PFSK-1 (cell line): ENCODE data around the gene NUDT8.

Experiments
- FOXP2 ChIP-seq: optimal IDR thresholded peaks from 2 replicates; pipeline ENCODE3; 2011; ENCODE audit warnings: borderline replicate concordance, control low read depth, inconsistent platforms; ENCODE audit not compliant: insufficient read depth; ENCODE audit errors: extremely low read length, extremely low read depth
- POLR2AphosphoS5 ChIP-seq: IDR thresholded peaks from 2 replicates; pipeline ENCODE4 v1.6.1; 2012; ENCODE audit warnings: low read depth, mild to moderate bottlenecking, control low read depth, low read length, moderate library complexity
- SIN3A ChIP-seq: IDR thresholded peaks from 2 replicates; pipeline ENCODE4 v1.6.1; 2012; ENCODE audit warnings: mild to moderate bottlenecking, low read length, moderate library complexity, borderline replicate concordance; ENCODE audit not compliant: insufficient read depth
- TAF1 ChIP-seq: IDR thresholded peaks from 2 replicates; pipeline ENCODE4 v1.6.1; 2012; ENCODE audit warnings: low read length, control low read depth, borderline replicate concordance; ENCODE audit not compliant: insufficient read depth
- TF ChIP-seq, protein P1 (sequence below), 2 experiments: IDR thresholded peaks; 2 replicates each; pipeline versions ENCODE4 v1.6.1 to v1.8.0; 2011 to 2012; ENCODE audit warnings: low read depth in 2 of 2, low read length in 2 of 2, control low read depth in 1 of 2, inconsistent platforms in 1 of 2, mild to moderate bottlenecking in 1 of 2, moderate library complexity in 1 of 2; ENCODE audit not compliant: insufficient read depth in 1 of 2

The NUDT8 gene

DNA sequence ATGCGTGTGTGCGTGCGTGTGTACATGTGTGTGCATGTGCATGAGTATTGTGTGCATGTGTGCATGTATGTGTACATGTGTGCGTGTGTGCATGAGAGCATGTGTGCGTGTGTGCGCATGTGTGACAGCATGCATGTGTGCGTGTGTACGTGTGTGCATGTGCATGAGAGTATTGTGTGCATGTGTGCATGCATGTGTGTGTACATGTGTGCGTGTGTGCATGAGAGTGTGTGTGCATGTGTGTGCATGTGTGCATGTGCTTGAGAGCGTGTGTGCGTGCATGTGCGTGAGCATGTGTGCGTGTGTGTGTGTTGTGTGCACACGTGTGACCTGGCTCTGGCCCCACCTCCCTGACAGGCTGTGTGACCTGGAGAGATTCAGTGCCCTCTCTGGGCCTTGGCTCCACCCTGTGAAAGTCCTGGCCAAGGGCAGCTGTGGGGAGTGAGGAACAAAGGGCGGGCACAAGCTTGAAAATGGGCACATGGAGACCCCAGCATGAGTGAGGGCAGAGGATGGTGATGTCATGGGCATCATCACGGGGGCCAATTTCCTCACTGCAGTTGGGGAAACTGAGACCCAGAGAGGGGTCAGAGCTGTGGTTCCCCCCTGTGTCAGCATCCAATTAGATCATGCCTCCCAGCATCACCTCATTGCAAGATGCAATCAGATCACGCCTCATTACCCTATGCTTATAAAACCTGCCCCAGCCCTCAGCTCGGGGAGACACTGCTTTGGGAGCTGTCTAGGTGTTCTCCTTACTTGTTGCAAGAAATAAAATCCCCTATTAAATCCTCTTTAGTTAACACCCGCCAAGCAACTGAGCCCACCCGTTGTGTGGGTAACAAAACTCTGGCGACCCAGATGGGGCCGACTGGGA lies 20.1 kb upstream of the NUDT8 start:
- TF ChIP-seq POLR2AphosphoS5 (no peak), FOXP2 (no peak), SIN3A (no peak), TAF1 (no peak)
- TF ChIP-seq, protein P1, sequence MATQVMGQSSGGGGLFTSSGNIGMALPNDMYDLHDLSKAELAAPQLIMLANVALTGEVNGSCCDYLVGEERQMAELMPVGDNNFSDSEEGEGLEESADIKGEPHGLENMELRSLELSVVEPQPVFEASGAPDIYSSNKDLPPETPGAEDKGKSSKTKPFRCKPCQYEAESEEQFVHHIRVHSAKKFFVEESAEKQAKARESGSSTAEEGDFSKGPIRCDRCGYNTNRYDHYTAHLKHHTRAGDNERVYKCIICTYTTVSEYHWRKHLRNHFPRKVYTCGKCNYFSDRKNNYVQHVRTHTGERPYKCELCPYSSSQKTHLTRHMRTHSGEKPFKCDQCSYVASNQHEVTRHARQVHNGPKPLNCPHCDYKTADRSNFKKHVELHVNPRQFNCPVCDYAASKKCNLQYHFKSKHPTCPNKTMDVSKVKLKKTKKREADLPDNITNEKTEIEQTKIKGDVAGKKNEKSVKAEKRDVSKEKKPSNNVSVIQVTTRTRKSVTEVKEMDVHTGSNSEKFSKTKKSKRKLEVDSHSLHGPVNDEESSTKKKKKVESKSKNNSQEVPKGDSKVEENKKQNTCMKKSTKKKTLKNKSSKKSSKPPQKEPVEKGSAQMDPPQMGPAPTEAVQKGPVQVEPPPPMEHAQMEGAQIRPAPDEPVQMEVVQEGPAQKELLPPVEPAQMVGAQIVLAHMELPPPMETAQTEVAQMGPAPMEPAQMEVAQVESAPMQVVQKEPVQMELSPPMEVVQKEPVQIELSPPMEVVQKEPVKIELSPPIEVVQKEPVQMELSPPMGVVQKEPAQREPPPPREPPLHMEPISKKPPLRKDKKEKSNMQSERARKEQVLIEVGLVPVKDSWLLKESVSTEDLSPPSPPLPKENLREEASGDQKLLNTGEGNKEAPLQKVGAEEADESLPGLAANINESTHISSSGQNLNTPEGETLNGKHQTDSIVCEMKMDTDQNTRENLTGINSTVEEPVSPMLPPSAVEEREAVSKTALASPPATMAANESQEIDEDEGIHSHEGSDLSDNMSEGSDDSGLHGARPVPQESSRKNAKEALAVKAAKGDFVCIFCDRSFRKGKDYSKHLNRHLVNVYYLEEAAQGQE (IDR thresholded peaks at IDR 0.05; ENCODE audit: insufficient read depth in 1 of 2, low read depth in 2 of 2, low read length in 2 of 2), result no peak

DNA sequence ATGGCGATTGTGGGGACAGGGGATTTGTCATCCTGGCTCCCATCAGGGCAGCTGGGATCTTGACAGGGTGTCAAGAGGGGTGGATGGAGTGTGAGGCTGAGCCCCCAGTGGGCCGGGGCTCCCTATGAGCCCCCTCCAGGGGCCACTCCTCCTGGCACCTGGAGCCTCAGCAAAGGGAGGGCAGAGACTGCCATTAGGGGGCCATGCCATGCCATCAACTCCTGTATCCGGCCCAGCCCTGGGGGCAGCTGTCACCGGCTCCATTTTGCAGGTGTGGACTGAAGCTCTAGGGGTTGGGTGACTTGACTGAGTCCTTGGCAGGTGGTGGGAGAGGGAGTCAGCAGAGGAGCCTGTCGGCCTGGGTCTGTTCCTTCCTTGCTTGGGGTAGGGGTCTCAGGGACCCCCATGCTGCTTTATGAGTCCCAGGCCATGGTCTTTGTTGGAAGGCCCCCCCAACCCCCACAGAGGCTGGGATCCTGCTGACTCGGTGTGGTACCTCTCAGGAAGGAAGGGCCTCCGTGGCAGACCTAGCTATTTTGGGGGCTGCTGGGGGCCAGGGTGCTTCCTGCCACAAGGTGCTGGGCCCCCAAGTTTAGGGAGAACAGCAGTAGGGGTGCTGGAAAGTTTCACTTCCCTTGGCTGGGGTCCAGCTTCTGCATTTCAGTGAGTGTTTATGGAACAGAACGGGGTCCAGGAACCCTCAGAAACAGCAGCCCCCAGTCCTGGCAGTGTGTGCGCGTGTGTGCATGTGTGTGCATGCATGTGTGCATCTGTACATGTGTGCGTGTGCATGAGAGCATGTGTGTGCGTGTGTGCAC lies 19.3 kb upstream of the NUDT8 start:
- TF ChIP-seq TAF1 (no peak), POLR2AphosphoS5 (no peak), SIN3A (no peak), FOXP2 (no peak)
- TF ChIP-seq, protein P1 (IDR thresholded peaks at IDR 0.05; ENCODE audit: insufficient read depth in 1 of 2, low read depth in 2 of 2, low read length in 2 of 2), result no peak

DNA sequence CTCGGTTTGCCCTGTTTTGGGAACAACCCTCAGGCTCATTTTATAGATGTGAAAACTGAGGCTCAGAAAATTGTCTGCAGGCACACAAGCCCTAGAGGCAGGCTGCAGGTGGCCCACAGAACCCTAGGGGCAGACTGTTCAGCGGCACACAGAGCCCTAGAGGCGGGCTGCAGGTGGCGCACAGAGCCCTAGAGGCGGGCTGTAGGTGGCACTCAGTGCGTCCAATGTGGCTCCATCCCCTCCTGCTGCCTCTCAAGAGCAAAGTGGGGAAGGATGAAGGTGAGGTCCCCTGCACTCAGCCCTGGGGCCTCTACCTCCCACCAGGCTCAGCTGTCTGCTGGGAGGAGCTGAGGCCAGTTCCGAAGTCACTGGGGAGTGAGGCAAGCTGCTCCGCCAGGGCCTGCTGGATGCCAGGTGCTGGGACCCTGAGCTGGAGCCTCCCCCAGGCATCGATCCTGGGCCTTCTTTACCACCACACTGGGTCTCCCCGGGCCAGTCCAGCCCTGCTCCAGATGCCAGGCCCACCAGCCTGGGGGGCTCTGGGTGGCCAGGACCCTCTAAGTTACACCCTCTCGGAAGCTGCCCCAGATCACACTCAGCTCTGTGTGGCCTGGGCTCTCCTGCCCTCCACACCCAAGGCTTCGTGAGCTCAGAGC lies 18.5 kb upstream of the NUDT8 start:
- TF ChIP-seq FOXP2, result no peak
- no peak for TF ChIP-seq SIN3A
- TF ChIP-seq POLR2AphosphoS5, result no peak
- no peak for TF ChIP-seq TAF1
- TF ChIP-seq, protein P1 (IDR thresholded peaks at IDR 0.05; ENCODE audit: insufficient read depth in 1 of 2, low read depth in 2 of 2, low read length in 2 of 2), result no peak

DNA sequence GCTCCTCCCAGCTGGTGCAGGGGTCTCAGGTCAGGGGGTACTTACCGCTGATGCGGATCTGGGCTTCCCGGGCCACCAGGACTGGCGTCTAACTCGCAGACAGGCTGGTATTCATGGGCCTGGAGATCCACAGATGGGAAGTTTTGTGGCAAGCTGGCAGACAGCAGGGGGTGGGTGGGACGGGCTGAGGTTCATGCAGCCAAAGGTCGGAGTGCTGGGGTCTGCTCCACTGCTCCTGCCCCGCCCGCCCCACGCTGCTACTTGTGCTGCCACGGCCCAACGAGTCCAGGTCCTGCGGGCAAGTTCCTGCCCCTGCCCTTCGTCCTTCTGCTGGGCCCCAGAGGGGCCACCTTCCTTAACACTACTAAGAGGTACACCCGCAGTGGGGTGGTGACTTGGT lies 17.7 kb upstream of the NUDT8 start:
- no peak for TF ChIP-seq POLR2AphosphoS5
- TF ChIP-seq SIN3A, result no peak
- no peak for TF ChIP-seq FOXP2
- TF ChIP-seq, protein P1 (IDR thresholded peaks at IDR 0.05; ENCODE audit: insufficient read depth in 1 of 2, low read depth in 2 of 2, low read length in 2 of 2), result no peak
- TF ChIP-seq TAF1, result no peak
